Natural killer cell (primary cell): ENCODE results near the gene RPL19. TPM values are rescaled to one million over a fixed set of nuclear protein-coding genes. Genes with fewer than 3 reads are reported as not detected.

ENCODE experiments used
- ATAC-seq, 3 donors: fragments of 150-1000 bp in 2 of 3; fragments of 200-7000 bp in 1 of 3; cut with Tn5 transposase; 1 replicate in 1 of 3; 2 replicates in 2 of 3; pipeline ENCODE4 v1.10.0; 2021; ENCODE audit warnings: mild to moderate bottlenecking in 2 of 3, moderate library complexity in 2 of 3
- DNase-seq, 2 donors: peaks; one replicate each; pipeline versions ENCODE4 v3.0.0 to v3.0.0-alpha.2; 2013 to 2021; ENCODE audit warnings: mixed read lengths in 1 of 2
- H3K27ac ChIP-seq: one replicate; pipeline ENCODE4 v1.5.1; 2013; ENCODE audit warnings: mild to moderate bottlenecking, low read length
- H3K27me3 ChIP-seq: one replicate; pipeline ENCODE4 v1.6.1; 2013; ENCODE audit warnings: low read length; ENCODE audit not compliant: control insufficient read depth, insufficient read depth
- H3K36me3 ChIP-seq: one replicate; pipeline ENCODE4 v1.6.1; 2013; ENCODE audit warnings: low read length; ENCODE audit not compliant: control insufficient read depth, insufficient read depth
- H3K4me1 ChIP-seq: one replicate; pipeline ENCODE4 v1.6.1; 2013; ENCODE audit warnings: low read length; ENCODE audit not compliant: control insufficient read depth, insufficient read depth
- H3K4me3 ChIP-seq: one replicate; pipeline ENCODE4 v1.5.1; 2013; ENCODE audit warnings: low read length
- H3K9me3 ChIP-seq: one replicate; pipeline ENCODE4 v1.6.1; 2013; ENCODE audit warnings: low read length; ENCODE audit not compliant: control insufficient read depth, insufficient read depth
- H3K27ac Mint-ChIP-seq, 2 donors: one replicate each; pipeline ENCODE4 v1.8.0; 2022; ENCODE audit warnings: mild to moderate bottlenecking in 2 of 2, mixed read lengths in 2 of 2, moderate library complexity in 1 of 2
- H3K27me3 Mint-ChIP-seq, 2 donors: one replicate each; pipeline ENCODE4 v1.8.0; 2022; ENCODE audit warnings: low read depth in 2 of 2, mixed read lengths in 2 of 2
- H3K36me3 Mint-ChIP-seq: one replicate; pipeline ENCODE4 v1.8.0; 2022; ENCODE audit warnings: mixed read lengths
- H3K4me1 Mint-ChIP-seq, 2 donors: one replicate each; pipeline ENCODE4 v1.8.0; 2022; ENCODE audit warnings: mixed read lengths in 2 of 2
- H3K4me3 Mint-ChIP-seq: one replicate; pipeline ENCODE4 v1.8.0; 2022; ENCODE audit warnings: mild to moderate bottlenecking, moderate library complexity, mixed read lengths
- H3K9me3 Mint-ChIP-seq, 2 donors: one replicate each; pipeline ENCODE4 v1.8.0; 2022; ENCODE audit warnings: mixed read lengths in 2 of 2
- WGBS: methylation state at CpG from one replicate; pipeline ENCODE4 v1.1.7; 2013; ENCODE audit warnings: missing lambda C conversion rate; ENCODE audit not compliant: insufficient coverage; 5-methylcytosine and 5-hydroxymethylcytosine counted together
- intact Hi-C: fragments of 100-400 bp; cut with micrococcal nuclease; formaldehyde crosslinking; loops from one replicate; pipeline ENCODE4 v1.14.2; 2022
- total RNA-seq, 4 donors: library from RNA; stranded (reverse); fragments of 120-200 nt in 1 of 4; gene quantifications; one replicate each; pipeline versions ENCODE4 v1.2.3 to v1.2.4, GENCODE V29; 2013 to 2022
- TF ChIP-seq, protein P1 (sequence below): fragments of 200-600 bp; IDR thresholded peaks from one replicate; pipeline ENCODE4 v1.8.0; 2022; ENCODE audit warnings: antibody characterized with exemption

The RPL19 gene
- total RNA-seq, 3 donors from 2014 or later (not counting 1 experiment from before 2014, with no cell fraction given), result 1,182 to 1,484 (median 1,482) TPM

- no peaks in the 10 kb centered on the region for H3K9me3 Mint-ChIP-seq
- WGBS, result 92% methylated on average over 6 of the region's 7 CpGs
- H3K27me3 ChIP-seq, result peaks cover 2% of the 10 kb centered on the region
- no peak overlapping the region for H3K27ac ChIP-seq
- H3K4me1 Mint-ChIP-seq, result peaks cover 30 to 31% of the 10 kb centered on the region in 2 donors
- no peaks in the 10 kb centered on the region for H3K36me3 ChIP-seq
- no peaks in the 10 kb centered on the region for H3K9me3 ChIP-seq
- intact Hi-C loops, result no loop called here
- H3K27me3 Mint-ChIP-seq, result peaks cover 4 to 7% of the 10 kb centered on the region in 2 donors
- no peak overlapping the region for H3K4me3 ChIP-seq
- H3K4me1 ChIP-seq, result peaks cover 29% of the 10 kb centered on the region
- peak overlapping the region; percentile 22 for H3K4me3 Mint-ChIP-seq
- peak overlapping the region in 1 of 2 donors; percentile 50 for H3K27ac Mint-ChIP-seq
- peaks cover 10% of the 10 kb centered on the region for H3K36me3 Mint-ChIP-seq
- TF ChIP-seq, protein P1, sequence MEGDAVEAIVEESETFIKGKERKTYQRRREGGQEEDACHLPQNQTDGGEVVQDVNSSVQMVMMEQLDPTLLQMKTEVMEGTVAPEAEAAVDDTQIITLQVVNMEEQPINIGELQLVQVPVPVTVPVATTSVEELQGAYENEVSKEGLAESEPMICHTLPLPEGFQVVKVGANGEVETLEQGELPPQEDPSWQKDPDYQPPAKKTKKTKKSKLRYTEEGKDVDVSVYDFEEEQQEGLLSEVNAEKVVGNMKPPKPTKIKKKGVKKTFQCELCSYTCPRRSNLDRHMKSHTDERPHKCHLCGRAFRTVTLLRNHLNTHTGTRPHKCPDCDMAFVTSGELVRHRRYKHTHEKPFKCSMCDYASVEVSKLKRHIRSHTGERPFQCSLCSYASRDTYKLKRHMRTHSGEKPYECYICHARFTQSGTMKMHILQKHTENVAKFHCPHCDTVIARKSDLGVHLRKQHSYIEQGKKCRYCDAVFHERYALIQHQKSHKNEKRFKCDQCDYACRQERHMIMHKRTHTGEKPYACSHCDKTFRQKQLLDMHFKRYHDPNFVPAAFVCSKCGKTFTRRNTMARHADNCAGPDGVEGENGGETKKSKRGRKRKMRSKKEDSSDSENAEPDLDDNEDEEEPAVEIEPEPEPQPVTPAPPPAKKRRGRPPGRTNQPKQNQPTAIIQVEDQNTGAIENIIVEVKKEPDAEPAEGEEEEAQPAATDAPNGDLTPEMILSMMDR, result no peak
- no peak for DNase-seq
- ATAC-seq, result no peak
These were observed 43.6 kb upstream of the RPL19 start for GRCh38 chr17:39156491-39156890.

DNA sequence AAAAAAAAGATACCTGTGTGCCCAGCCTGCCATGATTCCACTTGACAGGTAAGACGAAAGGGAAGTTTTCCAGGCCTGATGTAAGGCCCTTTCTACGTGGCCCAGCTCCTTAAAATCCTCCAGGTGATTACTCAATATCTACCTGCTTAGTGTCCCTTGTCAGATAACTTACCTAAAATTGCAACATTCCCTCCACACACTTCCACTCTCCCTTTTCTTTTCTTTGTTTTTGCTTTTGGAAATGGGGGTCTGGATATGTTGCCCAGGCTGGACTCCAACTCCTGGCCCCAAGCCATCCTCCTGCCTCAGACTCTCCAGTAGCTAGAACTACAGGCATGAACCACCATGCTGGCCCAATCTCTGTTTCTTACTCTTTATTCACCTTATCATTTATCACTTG is 41.5 kb upstream of the RPL19 start:
- Mint-ChIP-seq H3K27ac (no peak overlapping the region), H3K36me3 (peaks cover 10% of the 10 kb centered on the region)

GRCh38 chr17:39161962-39162361 is 38.1 kb upstream of the RPL19 start:
- H3K9me3 ChIP-seq, result no peaks in the 10 kb centered on the region
- H3K4me3 ChIP-seq, result no peak overlapping the region
- H3K36me3 ChIP-seq, result no peaks in the 10 kb centered on the region
- no peaks in the 10 kb centered on the region for H3K27me3 Mint-ChIP-seq
- DNase-seq (no peak), ATAC-seq (no peak)
- H3K4me3 Mint-ChIP-seq, result no peak overlapping the region
- H3K4me1 Mint-ChIP-seq, result peaks cover 24 to 25% of the 10 kb centered on the region in 2 donors
- H3K27me3 ChIP-seq, result no peaks in the 10 kb centered on the region
- WGBS, result 68% methylated on average over 2 of the region's 2 CpGs
- intact Hi-C loops, result no loop called here
- H3K9me3 Mint-ChIP-seq, result no peaks in the 10 kb centered on the region
- H3K4me1 ChIP-seq, result peaks cover 26% of the 10 kb centered on the region
- H3K27ac Mint-ChIP-seq, result no peak overlapping the region
- H3K36me3 Mint-ChIP-seq, result no peaks in the 10 kb centered on the region
- TF ChIP-seq, protein P1, result no peak
- H3K27ac ChIP-seq, result no peak overlapping the region

More for the DNA sequence above, 41.5 kb upstream of the RPL19 start:
- Histone ChIP-seq H3K4me1 (peaks cover 8% of the 10 kb centered on the region), H3K9me3 (no peaks in the 10 kb centered on the region), H3K4me3 (no peak overlapping the region), H3K27ac (no peak overlapping the region), H3K36me3 (no peaks in the 10 kb centered on the region), H3K27me3 (no peaks in the 10 kb centered on the region)
- no peak overlapping the region for H3K4me3 Mint-ChIP-seq
- 100% methylated on average over 2 of the region's 2 CpGs for WGBS
- H3K27me3 Mint-ChIP-seq, result peaks cover 4 to 7% of the 10 kb centered on the region in 2 donors
- TF ChIP-seq, protein P1, result no peak
- no peak for ATAC-seq
- intact Hi-C loops, result no loop called here
- peaks cover 10% of the 10 kb centered on the region in 2 donors for H3K4me1 Mint-ChIP-seq
- DNase-seq, result no peak
- H3K9me3 Mint-ChIP-seq, result no peaks in the 10 kb centered on the region

GRCh38 chr17:39164675-39165143 is 35.4 kb upstream of the RPL19 start:
- peaks cover 31 to 33% of the 10 kb centered on the region in 2 donors for H3K4me1 Mint-ChIP-seq
- peak overlapping the region; percentile 24 for H3K27ac ChIP-seq
- H3K9me3 Mint-ChIP-seq, result no peaks in the 10 kb centered on the region
- peak overlapping the region; percentile 92 for H3K4me3 Mint-ChIP-seq
- DNase-seq, result peak; percentile 73 to 86
- H3K27ac Mint-ChIP-seq, result peak overlapping the region; percentile 42 to 80
- H3K36me3 Mint-ChIP-seq, result no peaks in the 10 kb centered on the region
- H3K4me1 ChIP-seq, result peaks cover 41% of the 10 kb centered on the region
- WGBS, result 0% methylated on average over 15 of the region's 15 CpGs
- intact Hi-C loops, result loop anchor here (5.0 kb wide), 1 partner anchor 68 kb away; no protein-coding TSS in a partner anchor
- no peaks in the 10 kb centered on the region for H3K36me3 ChIP-seq
- peak; percentile 85 to 92 (median 92) for ATAC-seq
- no peaks in the 10 kb centered on the region for H3K27me3 Mint-ChIP-seq
- H3K4me3 ChIP-seq, result peak overlapping the region; percentile 61
- no peaks in the 10 kb centered on the region for H3K27me3 ChIP-seq
- no peaks in the 10 kb centered on the region for H3K9me3 ChIP-seq
- TF ChIP-seq, protein P1, result peak; percentile 83
